GM23338 (cell line): ENCODE data around the gene TOMM6. TPM values are rescaled to one million over a fixed set of nuclear protein-coding genes. Genes with fewer than 3 reads are reported as not detected.

ENCODE experiments used
- ATAC-seq: fragments of 200-7000 bp; cut with Tn5 transposase; 3 replicates; pipeline ENCODE4 v1.9.1; 2020
- DNase-seq: peaks from one replicate; pipeline ENCODE4 v3.0.0-alpha.2; 2015; ENCODE audit warnings: low spot score
- H2AFZ ChIP-seq: fragments of 200-600 bp; sonication (generic); 2 replicates; pipeline ENCODE4 v1.8.0; 2016; ENCODE audit warnings: antibody characterized with exemption, mild to moderate bottlenecking, moderate library complexity
- H3F3A ChIP-seq: fragments of 200-600 bp; sonication (generic); replicated peaks from 2 replicates; pipeline ENCODE4 v1.8.0; 2017; ENCODE audit warnings: antibody characterized with exemption, mixed run types, low read depth
- H3K27ac ChIP-seq: fragments of 200-600 bp; sonication (generic); 2 replicates; pipeline ENCODE4 v1.6.1; 2016; ENCODE audit warnings: low read depth
- H3K27me3 ChIP-seq: fragments of 200-600 bp; sonication (generic); 2 replicates; pipeline ENCODE4 v1.8.0; 2016; ENCODE audit warnings: mild to moderate bottlenecking, mixed run types, moderate library complexity; ENCODE audit not compliant: insufficient read depth
- H3K36me3 ChIP-seq: fragments of 200-600 bp; sonication (generic); 2 replicates; pipeline ENCODE4 v1.8.0; 2016; ENCODE audit warnings: mild to moderate bottlenecking; ENCODE audit not compliant: insufficient read depth
- H3K4me1 ChIP-seq: fragments of 200-600 bp; sonication (generic); 2 replicates; pipeline ENCODE4 v1.8.0; 2016; ENCODE audit warnings: mild to moderate bottlenecking, moderate library complexity; ENCODE audit not compliant: insufficient read depth
- H3K4me2 ChIP-seq: fragments of 200-600 bp; sonication (generic); 2 replicates; pipeline ENCODE4 v1.7.1; 2017; ENCODE audit warnings: mixed run types
- H3K4me3 ChIP-seq: fragments of 200-600 bp; sonication (generic); 2 replicates; pipeline ENCODE4 v1.6.1; 2016; ENCODE audit warnings: mixed run types
- H3K79me2 ChIP-seq: fragments of 200-600 bp; sonication (generic); replicated peaks from 2 replicates; pipeline ENCODE4 v1.8.0; 2017; ENCODE audit warnings: mild to moderate bottlenecking; ENCODE audit not compliant: insufficient read depth
- H3K9me2 ChIP-seq: fragments of 200-600 bp; sonication (generic); 2 replicates; pipeline ENCODE4 v1.8.0; 2017; ENCODE audit not compliant: insufficient read depth
- H4K20me1 ChIP-seq: fragments of 200-600 bp; sonication (generic); replicated peaks from 2 replicates; pipeline ENCODE4 v1.8.0; 2017; ENCODE audit warnings: mild to moderate bottlenecking; ENCODE audit not compliant: insufficient read depth
- H3K27ac Mint-ChIP-seq: 2 replicates; pipeline ENCODE4 v1.8.0; 2020; ENCODE audit warnings: inconsistent platforms, mild to moderate bottlenecking, moderate library complexity, mixed read lengths
- H3K27me3 Mint-ChIP-seq: 3 replicates; pipeline ENCODE4 v1.8.0; 2022; ENCODE audit warnings: low read depth, mild to moderate bottlenecking, moderate library complexity, mixed read lengths, inconsistent platforms; ENCODE audit not compliant: insufficient read depth, poor library complexity
- H3K36me3 Mint-ChIP-seq: 3 replicates; pipeline ENCODE4 v1.8.0; 2021; ENCODE audit warnings: low read depth, mild to moderate bottlenecking, inconsistent platforms, moderate library complexity, mixed read lengths
- H3K4me1 Mint-ChIP-seq: 3 replicates; pipeline ENCODE4 v1.8.0; 2020; ENCODE audit warnings: mild to moderate bottlenecking, inconsistent platforms, mixed read lengths
- H3K4me3 Mint-ChIP-seq: 3 replicates; pipeline ENCODE4 v1.8.0; 2021; ENCODE audit warnings: moderate library complexity, mild to moderate bottlenecking, inconsistent platforms, mixed read lengths
- H3K9me3 Mint-ChIP-seq: 3 replicates; pipeline ENCODE4 v1.8.0; 2020; ENCODE audit warnings: moderate library complexity, mild to moderate bottlenecking, inconsistent platforms, mixed read lengths
- CREB1 ChIP-seq: fragments of 250-450 bp; sonication (Bioruptor Pico); IDR thresholded peaks from 2 replicates; pipeline ENCODE4 v1.5.0; 2020; ENCODE audit warnings: low read depth, mild to moderate bottlenecking, moderate library complexity
- EZH2 ChIP-seq: fragments of 200-600 bp; sonication (generic); IDR thresholded peaks from one replicate; pipeline ENCODE4 v1.8.0; 2017; ENCODE audit warnings: antibody characterized with exemption, mild to moderate bottlenecking, low read depth; ENCODE audit not compliant: unreplicated experiment
- EZH2phosphoT487 ChIP-seq: fragments of 200-600 bp; sonication (generic); IDR thresholded peaks from one replicate; pipeline ENCODE4 v1.8.1; 2018; ENCODE audit warnings: antibody characterized with exemption; ENCODE audit not compliant: unreplicated experiment
- NANOG ChIP-seq: IDR thresholded peaks from 2 replicates; pipeline ENCODE4 v1.6.1; 2016; ENCODE audit warnings: antibody characterized with exemption, borderline replicate concordance
- POLR2AphosphoS5 ChIP-seq: IDR thresholded peaks from 2 replicates; pipeline ENCODE4 v1.6.1; 2016; ENCODE audit warnings: antibody characterized with exemption, low read depth
- STAT1 ChIP-seq: IDR thresholded peaks from one replicate; pipeline ENCODE4 v1.6.1; 2016; ENCODE audit warnings: antibody characterized with exemption; ENCODE audit not compliant: unreplicated experiment
- polyA plus RNA-seq: library from polyadenylated mRNA; unstranded; fragments of >200 nt; fragmentation: Nextera tagmentation; extraction: Ambion mirVana; gene quantifications from 2 replicates; pipeline ENCODE4 v1.2.1, GENCODE V29; 2016
- total RNA-seq: library from RNA; depleted of rRNA; stranded (reverse); fragments of >200 nt; shearing (Covaris generic); gene quantifications from 2 replicates; pipeline ENCODE4 v1.2.3, GENCODE V29; 2014
- TF ChIP-seq, protein P1 (sequence below), 2 experiments: fragments of 200-600 bp in 1 of 2; sonication (generic) in 1 of 2; conservative IDR thresholded peaks; 2 replicates each; pipeline versions ENCODE4 v1.5.1 to v1.6.1; 2016 to 2017; ENCODE audit warnings: antibody characterized with exemption in 2 of 2, low read depth in 2 of 2, mild to moderate bottlenecking in 2 of 2, moderate library complexity in 1 of 2
- TF ChIP-seq, protein P2 (sequence below): IDR thresholded peaks from one replicate; pipeline ENCODE4 v1.6.1; 2018; ENCODE audit warnings: antibody characterized with exemption; ENCODE audit not compliant: unreplicated experiment
- TF ChIP-seq, protein P3 (sequence below): fragments of 250-450 bp; sonication (Bioruptor Pico); IDR thresholded peaks from 2 replicates; pipeline ENCODE4 v1.5.0; 2020; ENCODE audit warnings: mild to moderate bottlenecking, moderate library complexity

The TOMM6 gene
- total and polyA plus RNA-seq, 2 experiments from 2014 or later, result 195 to 372 TPM

DNA sequence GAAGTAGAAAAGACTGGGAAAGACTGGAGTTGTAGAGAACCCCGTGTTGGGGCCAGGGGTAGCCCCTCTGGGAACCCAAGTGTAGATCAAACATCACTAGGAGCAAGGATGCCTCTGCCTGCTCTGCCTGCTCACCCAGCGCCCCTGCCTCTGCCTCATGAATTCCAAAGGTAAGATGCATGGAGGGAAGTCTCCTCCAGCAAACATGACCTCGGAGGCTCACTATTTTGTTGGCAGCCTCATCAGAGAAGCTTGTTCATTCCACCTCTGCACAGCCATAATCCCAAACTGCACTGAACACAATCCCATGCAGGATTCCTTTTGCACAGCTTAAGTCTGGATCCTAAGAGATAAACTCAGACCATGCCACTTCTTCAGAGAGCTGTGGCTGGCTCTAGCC lies 12.7 kb upstream of the TOMM6 start:
- Mint-ChIP-seq H3K9me3 (no peaks in the 10 kb centered on the region), H3K4me3 (no peak overlapping the region), H3K4me1 (peaks cover 6% of the 10 kb centered on the region; the same call in 2 of the 3 replicates), H3K36me3 (peaks cover 24% of the 10 kb centered on the region), H3K27ac (no peak overlapping the region), H3K27me3 (peaks cover 15% of the 10 kb centered on the region)
- Histone ChIP-seq H3K9me2 (no peaks in the 10 kb centered on the region), H3K79me2 (0 out of 2 replicates have a peak, but pooled peaks cover 7% of the 10 kb centered on the region), H2AFZ (no peak overlapping the region), H3K27ac (no peak overlapping the region), H3K4me2 (no peak overlapping the region), H3K27me3 (peaks cover 9% of the 10 kb centered on the region; the same call in 1 of the 2 replicates), H3F3A (peaks cover 5% of the 10 kb centered on the region; the same call in 1 of the 2 replicates), H3K4me3 (no peak overlapping the region), H3K36me3 (no peaks in the 10 kb centered on the region; the same call in 1 of the 2 replicates), H3K4me1 (peaks cover 6% of the 10 kb centered on the region), H4K20me1 (no peaks in the 10 kb centered on the region)
- TF ChIP-seq POLR2AphosphoS5, result no peak
- TF ChIP-seq EZH2, result no peak
- no peak for TF ChIP-seq CREB1 (CRISPR knock-in tag)
- TF ChIP-seq, protein P1, sequence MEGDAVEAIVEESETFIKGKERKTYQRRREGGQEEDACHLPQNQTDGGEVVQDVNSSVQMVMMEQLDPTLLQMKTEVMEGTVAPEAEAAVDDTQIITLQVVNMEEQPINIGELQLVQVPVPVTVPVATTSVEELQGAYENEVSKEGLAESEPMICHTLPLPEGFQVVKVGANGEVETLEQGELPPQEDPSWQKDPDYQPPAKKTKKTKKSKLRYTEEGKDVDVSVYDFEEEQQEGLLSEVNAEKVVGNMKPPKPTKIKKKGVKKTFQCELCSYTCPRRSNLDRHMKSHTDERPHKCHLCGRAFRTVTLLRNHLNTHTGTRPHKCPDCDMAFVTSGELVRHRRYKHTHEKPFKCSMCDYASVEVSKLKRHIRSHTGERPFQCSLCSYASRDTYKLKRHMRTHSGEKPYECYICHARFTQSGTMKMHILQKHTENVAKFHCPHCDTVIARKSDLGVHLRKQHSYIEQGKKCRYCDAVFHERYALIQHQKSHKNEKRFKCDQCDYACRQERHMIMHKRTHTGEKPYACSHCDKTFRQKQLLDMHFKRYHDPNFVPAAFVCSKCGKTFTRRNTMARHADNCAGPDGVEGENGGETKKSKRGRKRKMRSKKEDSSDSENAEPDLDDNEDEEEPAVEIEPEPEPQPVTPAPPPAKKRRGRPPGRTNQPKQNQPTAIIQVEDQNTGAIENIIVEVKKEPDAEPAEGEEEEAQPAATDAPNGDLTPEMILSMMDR (conservative IDR thresholded peaks at IDR 0.05; ENCODE audit: low read depth in 2 of 2), result no peak
- TF ChIP-seq STAT1, result no peak
- TF ChIP-seq, protein P2, sequence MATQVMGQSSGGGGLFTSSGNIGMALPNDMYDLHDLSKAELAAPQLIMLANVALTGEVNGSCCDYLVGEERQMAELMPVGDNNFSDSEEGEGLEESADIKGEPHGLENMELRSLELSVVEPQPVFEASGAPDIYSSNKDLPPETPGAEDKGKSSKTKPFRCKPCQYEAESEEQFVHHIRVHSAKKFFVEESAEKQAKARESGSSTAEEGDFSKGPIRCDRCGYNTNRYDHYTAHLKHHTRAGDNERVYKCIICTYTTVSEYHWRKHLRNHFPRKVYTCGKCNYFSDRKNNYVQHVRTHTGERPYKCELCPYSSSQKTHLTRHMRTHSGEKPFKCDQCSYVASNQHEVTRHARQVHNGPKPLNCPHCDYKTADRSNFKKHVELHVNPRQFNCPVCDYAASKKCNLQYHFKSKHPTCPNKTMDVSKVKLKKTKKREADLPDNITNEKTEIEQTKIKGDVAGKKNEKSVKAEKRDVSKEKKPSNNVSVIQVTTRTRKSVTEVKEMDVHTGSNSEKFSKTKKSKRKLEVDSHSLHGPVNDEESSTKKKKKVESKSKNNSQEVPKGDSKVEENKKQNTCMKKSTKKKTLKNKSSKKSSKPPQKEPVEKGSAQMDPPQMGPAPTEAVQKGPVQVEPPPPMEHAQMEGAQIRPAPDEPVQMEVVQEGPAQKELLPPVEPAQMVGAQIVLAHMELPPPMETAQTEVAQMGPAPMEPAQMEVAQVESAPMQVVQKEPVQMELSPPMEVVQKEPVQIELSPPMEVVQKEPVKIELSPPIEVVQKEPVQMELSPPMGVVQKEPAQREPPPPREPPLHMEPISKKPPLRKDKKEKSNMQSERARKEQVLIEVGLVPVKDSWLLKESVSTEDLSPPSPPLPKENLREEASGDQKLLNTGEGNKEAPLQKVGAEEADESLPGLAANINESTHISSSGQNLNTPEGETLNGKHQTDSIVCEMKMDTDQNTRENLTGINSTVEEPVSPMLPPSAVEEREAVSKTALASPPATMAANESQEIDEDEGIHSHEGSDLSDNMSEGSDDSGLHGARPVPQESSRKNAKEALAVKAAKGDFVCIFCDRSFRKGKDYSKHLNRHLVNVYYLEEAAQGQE, result no peak
- TF ChIP-seq, protein P3, sequence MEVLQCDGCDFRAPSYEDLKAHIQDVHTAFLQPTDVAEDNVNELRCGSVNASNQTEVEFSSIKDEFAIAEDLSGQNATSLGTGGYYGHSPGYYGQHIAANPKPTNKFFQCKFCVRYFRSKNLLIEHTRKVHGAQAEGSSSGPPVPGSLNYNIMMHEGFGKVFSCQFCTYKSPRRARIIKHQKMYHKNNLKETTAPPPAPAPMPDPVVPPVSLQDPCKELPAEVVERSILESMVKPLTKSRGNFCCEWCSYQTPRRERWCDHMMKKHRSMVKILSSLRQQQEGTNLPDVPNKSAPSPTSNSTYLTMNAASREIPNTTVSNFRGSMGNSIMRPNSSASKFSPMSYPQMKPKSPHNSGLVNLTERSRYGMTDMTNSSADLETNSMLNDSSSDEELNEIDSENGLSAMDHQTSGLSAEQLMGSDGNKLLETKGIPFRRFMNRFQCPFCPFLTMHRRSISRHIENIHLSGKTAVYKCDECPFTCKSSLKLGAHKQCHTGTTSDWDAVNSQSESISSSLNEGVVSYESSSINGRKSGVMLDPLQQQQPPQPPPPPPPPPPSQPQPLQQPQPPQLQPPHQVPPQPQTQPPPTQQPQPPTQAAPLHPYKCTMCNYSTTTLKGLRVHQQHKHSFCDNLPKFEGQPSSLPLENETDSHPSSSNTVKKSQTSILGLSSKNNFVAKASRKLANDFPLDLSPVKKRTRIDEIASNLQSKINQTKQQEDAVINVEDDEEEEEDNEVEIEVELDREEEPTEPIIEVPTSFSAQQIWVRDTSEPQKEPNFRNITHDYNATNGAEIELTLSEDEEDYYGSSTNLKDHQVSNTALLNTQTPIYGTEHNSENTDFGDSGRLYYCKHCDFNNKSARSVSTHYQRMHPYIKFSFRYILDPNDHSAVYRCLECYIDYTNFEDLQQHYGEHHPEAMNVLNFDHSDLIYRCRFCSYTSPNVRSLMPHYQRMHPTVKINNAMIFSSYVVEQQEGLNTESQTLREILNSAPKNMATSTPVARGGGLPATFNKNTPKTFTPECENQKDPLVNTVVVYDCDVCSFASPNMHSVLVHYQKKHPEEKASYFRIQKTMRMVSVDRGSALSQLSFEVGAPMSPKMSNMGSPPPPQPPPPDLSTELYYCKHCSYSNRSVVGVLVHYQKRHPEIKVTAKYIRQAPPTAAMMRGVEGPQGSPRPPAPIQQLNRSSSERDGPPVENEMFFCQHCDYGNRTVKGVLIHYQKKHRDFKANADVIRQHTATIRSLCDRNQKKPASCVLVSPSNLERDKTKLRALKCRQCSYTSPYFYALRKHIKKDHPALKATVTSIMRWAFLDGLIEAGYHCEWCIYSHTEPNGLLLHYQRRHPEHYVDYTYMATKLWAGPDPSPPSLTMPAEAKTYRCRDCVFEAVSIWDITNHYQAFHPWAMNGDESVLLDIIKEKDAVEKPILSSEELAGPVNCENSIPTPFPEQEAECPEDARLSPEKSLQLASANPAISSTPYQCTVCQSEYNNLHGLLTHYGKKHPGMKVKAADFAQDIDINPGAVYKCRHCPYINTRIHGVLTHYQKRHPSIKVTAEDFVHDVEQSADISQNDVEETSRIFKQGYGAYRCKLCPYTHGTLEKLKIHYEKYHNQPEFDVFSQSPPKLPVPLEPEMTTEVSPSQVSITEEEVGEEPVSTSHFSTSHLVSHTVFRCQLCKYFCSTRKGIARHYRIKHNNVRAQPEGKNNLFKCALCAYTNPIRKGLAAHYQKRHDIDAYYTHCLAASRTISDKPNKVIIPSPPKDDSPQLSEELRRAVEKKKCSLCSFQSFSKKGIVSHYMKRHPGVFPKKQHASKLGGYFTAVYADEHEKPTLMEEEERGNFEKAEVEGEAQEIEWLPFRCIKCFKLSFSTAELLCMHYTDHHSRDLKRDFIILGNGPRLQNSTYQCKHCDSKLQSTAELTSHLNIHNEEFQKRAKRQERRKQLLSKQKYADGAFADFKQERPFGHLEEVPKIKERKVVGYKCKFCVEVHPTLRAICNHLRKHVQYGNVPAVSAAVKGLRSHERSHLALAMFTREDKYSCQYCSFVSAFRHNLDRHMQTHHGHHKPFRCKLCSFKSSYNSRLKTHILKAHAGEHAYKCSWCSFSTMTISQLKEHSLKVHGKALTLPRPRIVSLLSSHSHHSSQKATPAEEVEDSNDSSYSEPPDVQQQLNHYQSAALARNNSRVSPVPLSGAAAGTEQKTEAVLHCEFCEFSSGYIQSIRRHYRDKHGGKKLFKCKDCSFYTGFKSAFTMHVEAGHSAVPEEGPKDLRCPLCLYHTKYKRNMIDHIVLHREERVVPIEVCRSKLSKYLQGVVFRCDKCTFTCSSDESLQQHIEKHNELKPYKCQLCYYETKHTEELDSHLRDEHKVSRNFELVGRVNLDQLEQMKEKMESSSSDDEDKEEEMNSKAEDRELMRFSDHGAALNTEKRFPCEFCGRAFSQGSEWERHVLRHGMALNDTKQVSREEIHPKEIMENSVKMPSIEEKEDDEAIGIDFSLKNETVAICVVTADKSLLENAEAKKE (CRISPR knock-in tag), result no peak
- TF ChIP-seq EZH2phosphoT487, result no peak
- TF ChIP-seq NANOG, result no peak
- ATAC-seq (no peak), DNase-seq (no peak)
